Kidney (tissue), 14 donors: ENCODE data around the gene GPC1. TPM values are rescaled to one million over a fixed set of nuclear protein-coding genes. Genes with fewer than 3 reads are reported as not detected.
A peak's percentile ranks its signal among the peaks of the same experiment; 100 is the strongest.

ENCODE experiments used
- DNase-seq, 5 donors: peaks; one replicate each; pipeline ENCODE4 v3.0.0-alpha.2; 2013 to 2020
- FAIRE-seq: peaks from 2 replicates; lab custom pipeline; 2012; peaks lifted over from hg19 to GRCh38; lab: Jason Lieb, UNC
- H3K27ac ChIP-seq, 2 donors: one replicate each; pipeline ENCODE4 v1.7.0; 2013; ENCODE audit warnings: low read depth in 2 of 2, low read length in 2 of 2, inconsistent platforms in 1 of 2
- H3K27me3 ChIP-seq: one replicate; pipeline ENCODE4 v1.7.1; 2013; ENCODE audit warnings: low read length, inconsistent platforms; ENCODE audit not compliant: control insufficient read depth, insufficient read depth
- H3K36me3 ChIP-seq, 3 donors: one replicate each; pipeline versions ENCODE4 v1.7.0 to v1.7.1; 2013; ENCODE audit warnings: low read length in 3 of 3, control low read depth in 1 of 3, inconsistent platforms in 1 of 3; ENCODE audit not compliant: insufficient read depth in 3 of 3, control insufficient read depth in 2 of 3
- H3K4me1 ChIP-seq, 3 donors: one replicate each; pipeline versions ENCODE4 v1.7.0 to v1.7.1; 2013; ENCODE audit warnings: low read length in 3 of 3, inconsistent platforms in 1 of 3, low read depth in 1 of 3; ENCODE audit not compliant: control insufficient read depth in 2 of 3, insufficient read depth in 2 of 3
- H3K4me3 ChIP-seq, 3 donors: one replicate each; pipeline versions ENCODE4 v1.7.0 to v1.8.1; 2013; ENCODE audit warnings: low read length in 3 of 3, control low read depth in 1 of 3, inconsistent platforms in 1 of 3
- H3K9ac ChIP-seq, 3 donors: one replicate each; pipeline versions ENCODE4 v1.7.0 to v1.7.1; 2013; ENCODE audit warnings: low read length in 3 of 3, control low read depth in 1 of 3, inconsistent platforms in 1 of 3
- H3K9me3 ChIP-seq, 3 donors: one replicate each; pipeline versions ENCODE4 v1.7.0 to v1.7.1; 2013; ENCODE audit warnings: low read length in 3 of 3, control low read depth in 1 of 3, inconsistent platforms in 1 of 3; ENCODE audit not compliant: control insufficient read depth in 2 of 3, insufficient read depth in 1 of 3
- CTCF ChIP-seq: IDR thresholded peaks from 3 replicates; pipeline ENCODE4 v1.5.1; 2012; ENCODE audit warnings: mild to moderate bottlenecking, moderate library complexity, borderline replicate concordance; ENCODE audit not compliant: insufficient read depth; ENCODE audit errors: extremely low read depth
- intact Hi-C: fragments of 100-400 bp; cut with DNase I; formaldehyde crosslinking; loops from one replicate; pipeline ENCODE4 v1.11.1; 2022
- polyA plus RNA-seq: library from polyadenylated mRNA; stranded (reverse); fragments of 350-450 nt; fragmentation: Illumina TruSeq; extraction: RNeasy Lipid Tissue Mini Kit (QIAGEN cat#74804); gene quantifications from one replicate; pipeline ENCODE4 v1.2.3, GENCODE V29; 2014; ENCODE audit warnings: low read depth, low replicate concordance; ENCODE audit not compliant: insufficient read depth
- total RNA-seq: library from RNA; stranded (reverse); fragmentation: NEBNext Ultra II Directional; extraction: Animal tissue kit (Norgen Biotek cat#: 25700); gene quantifications from one replicate; pipeline ENCODE4 v1.2.1, GENCODE V29; 2021
- donor health status: control.
- donor health status: control.
- donor health status: control.
- donor health status: control.
- donor health status: control.
- donor health status: DM: yes; HTN: yes; CAD: no.
- donor health status: Normal renal cell carcinoma (clear cell type).

Gene GPC1
- total and polyA plus RNA-seq, 2 donors from 2014 or later = 18.4 to 124 TPM

DNA sequence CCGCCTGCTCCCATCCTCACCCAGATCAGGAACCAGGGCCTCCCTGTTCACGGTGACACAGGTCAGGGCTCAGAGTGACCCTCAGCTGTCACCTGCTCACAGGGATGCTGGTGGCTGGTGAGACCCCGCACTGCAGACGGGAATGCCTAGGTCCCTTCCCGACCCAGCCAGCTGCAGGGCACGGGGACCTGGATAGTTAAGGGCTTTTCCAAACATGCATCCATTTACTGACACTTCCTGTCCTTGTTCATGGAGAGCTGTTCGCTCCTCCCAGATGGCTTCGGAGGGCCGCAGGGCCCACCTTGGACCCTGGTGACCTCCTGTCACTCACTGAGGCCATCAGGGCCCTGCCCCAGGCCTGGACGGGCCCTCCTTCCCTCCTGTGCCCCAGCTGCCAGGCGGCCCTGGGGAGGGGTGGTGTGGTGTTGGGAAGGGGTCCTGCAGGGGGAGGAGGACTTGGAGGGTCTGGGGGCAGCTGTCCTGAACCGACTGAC, 31.7 kb downstream of the GPC1 start:
- intact Hi-C loops = no loop called here
- H3K27ac ChIP-seq = no peak overlapping the region
- H3K9ac ChIP-seq = no peak overlapping the region
- peaks cover 0 to 6% (median 5%) of the 10 kb centered on the region in 3 donors for H3K36me3 ChIP-seq
- H3K27me3 ChIP-seq = no peaks in the 10 kb centered on the region
- H3K9me3 ChIP-seq = peaks cover 0 to 2% (median 0%) of the 10 kb centered on the region in 3 donors
- FAIRE-seq = no peak
- no peak for TF ChIP-seq CTCF
- no peak overlapping the region for H3K4me3 ChIP-seq
- no peaks in the 10 kb centered on the region for H3K4me1 ChIP-seq
- DNase-seq = peak in 3 of 5 donors; percentile 7 to 49 (median 45)

- H3K9me3 ChIP-seq = peaks cover 0 to 2% (median 0%) of the 10 kb centered on the region in 3 donors
- no peak overlapping the region for H3K4me3 ChIP-seq
- no peak for FAIRE-seq
- no peak overlapping the region for H3K27ac ChIP-seq
- H3K9ac ChIP-seq = no peak overlapping the region
- no peak for TF ChIP-seq CTCF
- peaks cover 0 to 6% (median 5%) of the 10 kb centered on the region in 3 donors for H3K36me3 ChIP-seq
- H3K4me1 ChIP-seq = no peaks in the 10 kb centered on the region
- H3K27me3 ChIP-seq = no peaks in the 10 kb centered on the region
- intact Hi-C loops = no loop called here
- peak in 3 of 5 donors; percentile 9 to 63 (median 51) for DNase-seq
These were observed 32.3 kb downstream of the GPC1 start for GRCh38 chr2:240467659-240468302.

DNA sequence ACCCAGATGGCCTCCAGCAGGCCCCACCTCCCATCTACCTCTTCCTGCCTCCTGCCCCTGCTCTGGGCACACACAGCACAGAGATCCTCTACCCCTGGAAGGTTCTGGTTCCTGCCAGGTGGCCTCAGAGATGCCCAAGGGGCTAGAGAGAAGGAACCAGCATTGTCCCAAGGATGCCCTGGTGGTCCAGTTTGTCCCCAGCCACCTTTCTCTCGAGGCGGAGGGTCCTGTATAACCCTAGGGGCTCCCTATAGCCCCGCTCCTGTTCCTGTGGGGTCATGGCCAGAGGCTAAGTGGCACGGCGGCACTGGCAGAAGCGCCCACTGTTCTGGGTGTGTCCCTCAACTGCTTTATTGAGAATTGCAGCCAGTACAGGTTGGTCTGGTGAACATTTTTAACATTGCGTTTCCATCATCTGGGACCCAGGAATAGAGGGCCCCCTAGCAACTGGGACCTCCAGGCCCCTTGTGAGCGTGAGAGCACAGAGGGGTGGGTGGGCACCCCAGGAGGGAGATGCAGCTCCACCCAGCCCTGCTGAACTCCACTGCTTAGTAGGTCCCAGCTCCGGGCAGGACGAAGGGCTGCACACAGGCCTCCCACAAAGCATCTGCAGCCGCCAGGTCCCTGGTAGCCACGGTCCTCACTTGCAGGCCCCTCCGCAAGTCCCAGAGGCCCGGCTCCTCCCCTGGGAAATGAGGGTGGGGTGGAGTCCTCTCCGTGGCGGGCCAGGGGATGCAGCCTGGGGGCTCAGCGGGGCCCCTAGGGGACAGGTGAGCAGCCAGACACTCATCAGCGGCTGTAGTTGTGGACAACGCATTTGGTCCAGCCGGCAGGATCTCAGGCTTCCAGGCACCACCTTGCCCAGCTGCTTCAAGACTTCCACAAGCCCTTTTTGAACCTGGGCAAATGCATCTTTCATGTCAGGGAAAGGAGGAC, 33.1 kb downstream of the GPC1 start:
- intact Hi-C loops = no loop called here
- Histone ChIP-seq H3K4me1 (no peaks in the 10 kb centered on the region), H3K4me3 (no peak overlapping the region), H3K27ac (no peak overlapping the region), H3K36me3 (peaks cover 0 to 6% (median 5%) of the 10 kb centered on the region in 3 donors), H3K9me3 (peaks cover 0 to 2% (median 0%) of the 10 kb centered on the region in 3 donors), H3K9ac (no peak overlapping the region), H3K27me3 (no peaks in the 10 kb centered on the region)
- TF ChIP-seq CTCF = no peak
- FAIRE-seq = no peak
- peak in 3 of 5 donors; percentile 7 to 74 (median 60) for DNase-seq
